ENCODE data around the gene ANKRD45.
"Not testable (repeated sequence)": the region's sequence is repeated elsewhere in the genome, so short reads cannot be mapped to it uniquely, and the experiment has no call there.

Gene ANKRD45

GRCh38 chr1:173568483-173568882 is 101.2 kb downstream of the ANKRD45 start:
- DNase-seq = no peak

GRCh38 chr1:173563846-173564245 is 105.8 kb downstream of the ANKRD45 start:
- DNase-seq = not testable (repeated sequence)

GRCh38 chr1:173562813-173563212 is 106.8 kb downstream of the ANKRD45 start:
- DNase-seq = no peak

- no peak for DNase-seq
Observed at GRCh38 chr1:173561263-173561662, 108.4 kb downstream of the ANKRD45 start.

GRCh38 chr1:173560285-173560880 is 109.3 kb downstream of the ANKRD45 start:
- no peak for DNase-seq

All from NCI-H187 (cell line).